Lower leg skin (tissue), 4 donors: Measurements from ENCODE around the gene FRMD7. TPM values are rescaled to one million over a fixed set of nuclear protein-coding genes. Genes with fewer than 3 reads are reported as not detected.
A peak's percentile ranks its signal among the peaks of the same experiment; 100 is the strongest.

Experiments used
- DNase-seq, 2 donors: peaks; one replicate each; pipeline ENCODE4 v3.0.0-alpha.2; 2019; ENCODE audit warnings: low spot score in 2 of 2
- H3K4me3 ChIP-seq: fragments of 200-600 bp; sonication (generic); 2 replicates; pipeline ENCODE4 v1.5.1; 2017; ENCODE audit warnings: mild to moderate bottlenecking, low read depth; ENCODE audit not compliant: poor library complexity, severe bottlenecking
- CTCF ChIP-seq, 3 donors: fragments of 450-650 bp; IDR thresholded peaks; one replicate each; pipeline ENCODE4 v1.5.1; 2016; ENCODE audit warnings: antibody characterized with exemption in 3 of 3, mild to moderate bottlenecking in 3 of 3, moderate library complexity in 2 of 3
- POLR2A ChIP-seq, 2 donors: fragments of 450-650 bp; IDR thresholded peaks; one replicate each; pipeline ENCODE4 v1.6.1; 2016 to 2017; ENCODE audit warnings: antibody characterized with exemption in 2 of 2, mild to moderate bottlenecking in 1 of 2, moderate library complexity in 1 of 2
- WGBS, 2 donors: methylation state at CpG; one replicate each; pipeline ENCODE4 v1.1.5; 2018; 5-methylcytosine and 5-hydroxymethylcytosine counted together
- intact Hi-C: fragments of 100-400 bp; cut with DNase I; formaldehyde crosslinking; loops from one replicate; pipeline ENCODE4 v1.15.0; 2023; ENCODE audit warnings: low total_unique reads
- total RNA-seq, 4 donors: library from RNA; depleted of rRNA; stranded (reverse); fragments of >200 nt; gene quantifications; one replicate each; pipeline ENCODE4 v1.1.0, GENCODE V29; 2016

The FRMD7 gene
- total RNA-seq, 4 donors from 2014 or later = 0.13 to 0.88 TPM; not detected in 2

- TF ChIP-seq CTCF (IDR thresholded peaks at IDR 0.05) (no peak), POLR2A (IDR thresholded peaks at IDR 0.05) (no peak)
- WGBS, 2 donors = 63 to 66% methylated on average over 2 to 4 of the region's 4 CpGs
Measured at GRCh38 chrX:132120913-132121312, 6.9 kb downstream of the FRMD7 start.

GRCh38 chrX:132119821-132120515, 7.9 kb downstream of the FRMD7 start:
- H3K4me3 ChIP-seq = no peak overlapping the region
- intact Hi-C loops = no loop called here
- TF ChIP-seq POLR2A (IDR thresholded peaks at IDR 0.05) = no peak
- no peak for TF ChIP-seq CTCF (IDR thresholded peaks at IDR 0.05)
- peak; percentile 13 to 69 for DNase-seq
- 37 to 51% methylated on average over 9 to 12 of the region's 12 CpGs for WGBS, 2 donors

More at GRCh38 chrX:132120913-132121312, 6.9 kb downstream of the FRMD7 start:
- intact Hi-C loops = no loop called here
- DNase-seq = no peak
- no peak overlapping the region for H3K4me3 ChIP-seq

GRCh38 chrX:132119283-132119682, 8.5 kb downstream of the FRMD7 start:
- 63 to 73% methylated on average over 3 of the region's 3 CpGs for WGBS, 2 donors
- peak in 1 of 2 donors; percentile 74 for DNase-seq
- TF ChIP-seq POLR2A (IDR thresholded peaks at IDR 0.05) (no peak), CTCF (IDR thresholded peaks at IDR 0.05) (no peak)
- intact Hi-C loops = no loop called here
- H3K4me3 ChIP-seq = no peak overlapping the region

GRCh38 chrX:132118358-132118757, 9.5 kb downstream of the FRMD7 start:
- WGBS, 2 donors = 93 to 98% methylated on average over 4 of the region's 4 CpGs
- no peak for TF ChIP-seq POLR2A (IDR thresholded peaks at IDR 0.05)
- no peak for TF ChIP-seq CTCF (IDR thresholded peaks at IDR 0.05)
- no peak for DNase-seq
- H3K4me3 ChIP-seq = no peak overlapping the region
- intact Hi-C loops = no loop called here

- H3K4me3 ChIP-seq = no peak overlapping the region
- TF ChIP-seq POLR2A (IDR thresholded peaks at IDR 0.05) = no peak
- no peak for TF ChIP-seq CTCF (IDR thresholded peaks at IDR 0.05)
- WGBS, 2 donors = 53 to 61% methylated on average over 5 of the region's 5 CpGs
- intact Hi-C loops = no loop called here
- DNase-seq = no peak
Measured at GRCh38 chrX:132115792-132116191, 12.0 kb downstream of the FRMD7 start.

GRCh38 chrX:132114607-132115006, 13.2 kb downstream of the FRMD7 start:
- DNase-seq = no peak
- TF ChIP-seq CTCF (IDR thresholded peaks at IDR 0.05) = no peak
- no peak for TF ChIP-seq POLR2A (IDR thresholded peaks at IDR 0.05)
- intact Hi-C loops = no loop called here

More at GRCh38 chrX:132114607-132115006, 13.2 kb downstream of the FRMD7 start:
- H3K4me3 ChIP-seq = no peak overlapping the region
